IPS-NIHi7 (cell line): ENCODE data around the gene CNOT8.
"Not testable (repeated sequence)": the region's sequence is repeated elsewhere in the genome, so short reads cannot be mapped to it uniquely, and the experiment has no call there.

Experiments used
- DNase-seq: peaks from one replicate; pipeline ENCODE4 v3.0.0; 2012; ENCODE audit warnings: mixed read lengths; ENCODE audit errors: extremely low spot score

CNOT8 gene

DNA sequence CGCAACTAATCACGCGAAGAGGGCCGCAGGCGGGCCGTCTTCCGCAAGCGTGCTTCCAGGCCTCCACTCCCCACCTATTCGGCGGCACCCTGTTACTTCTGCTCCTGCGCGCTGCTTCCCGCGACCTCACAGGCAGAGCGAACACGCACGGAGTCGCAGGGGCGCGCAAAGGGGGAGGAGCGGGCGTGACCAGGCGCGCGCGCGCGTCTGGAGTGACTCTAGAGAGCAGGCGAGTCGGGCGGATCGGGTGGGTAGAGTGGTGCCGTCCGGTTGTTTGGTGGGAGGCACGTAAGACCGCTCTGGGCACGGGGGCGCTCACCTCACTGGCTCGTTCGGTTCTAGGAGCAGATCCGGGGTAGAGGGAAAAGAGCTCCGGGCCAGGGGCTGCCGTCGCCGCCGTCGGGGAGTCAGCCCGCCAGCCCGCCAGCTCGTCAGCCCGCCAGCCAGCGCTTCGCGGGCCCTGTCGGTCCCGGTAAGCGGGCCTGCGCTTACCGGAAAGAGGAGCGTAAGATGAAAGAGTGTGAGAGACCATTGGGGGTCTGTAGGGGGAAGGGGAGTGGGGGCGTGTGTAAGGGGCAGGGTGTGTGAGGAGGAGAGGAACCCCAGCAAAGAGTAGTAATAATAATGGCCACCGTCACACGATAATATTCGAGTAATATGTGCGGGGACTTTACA is at the start of gene CNOT8:
TSS of gene CNOT8 (plus strand) at position 331 of the 675 bp plus-strand sequence. CDS start 4,652 bp downstream, outside the sequence.
- peak; percentile 92 for DNase-seq

DNA sequence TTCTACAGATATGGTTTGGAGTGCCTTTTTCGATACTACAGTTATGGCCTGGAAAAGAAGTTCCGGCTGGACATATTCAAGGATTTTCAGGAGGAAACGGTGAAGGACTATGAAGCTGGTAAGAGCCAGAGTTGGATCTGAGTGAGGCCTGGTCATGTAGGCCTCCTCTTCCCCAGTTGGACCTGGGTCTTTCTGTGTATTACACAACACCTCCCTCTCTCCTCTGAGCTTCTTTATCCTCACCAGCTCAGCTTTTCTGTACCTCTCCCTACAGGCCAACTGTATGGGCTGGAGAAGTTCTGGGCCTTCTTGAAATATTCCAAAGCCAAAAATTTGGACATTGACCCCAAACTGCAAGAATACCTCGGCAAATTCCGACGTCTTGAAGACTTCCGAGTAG is 47.2 kb upstream of the CNOT8 start:
- DNase-seq = no peak

GRCh38 chr5:154811653-154812465 is 46.6 kb upstream of the CNOT8 start:
- peak; percentile 78 for DNase-seq

- DNase-seq = no peak
These were observed 45.3 kb upstream of the CNOT8 start for GRCh38 chr5:154813158-154813557.

DNA sequence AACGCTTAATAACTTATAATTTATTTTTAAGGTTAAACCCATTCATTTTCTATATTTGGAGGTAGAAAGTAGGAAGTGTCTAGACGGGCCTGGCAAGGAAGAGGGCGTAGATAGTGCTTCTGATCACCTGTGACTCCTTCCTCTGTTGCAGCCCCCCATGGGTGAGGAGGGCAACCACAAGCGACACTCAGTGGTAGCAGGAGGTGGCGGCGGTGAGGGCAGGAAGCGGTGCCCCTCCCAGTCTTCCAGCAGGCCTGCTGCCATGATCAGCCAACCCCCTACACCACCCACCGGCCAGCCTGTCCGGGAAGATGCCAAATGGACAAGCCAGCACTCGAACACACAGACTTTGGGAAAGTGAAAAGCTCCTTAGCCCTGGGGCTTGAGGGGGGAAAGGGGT is 44.7 kb upstream of the CNOT8 start:
- DNase-seq = no peak

- no peak for DNase-seq
These were observed 43.4 kb upstream of the CNOT8 start for GRCh38 chr5:154815025-154815424.

- DNase-seq = no peak
These were observed 42.7 kb upstream of the CNOT8 start for GRCh38 chr5:154815684-154816247.

DNA sequence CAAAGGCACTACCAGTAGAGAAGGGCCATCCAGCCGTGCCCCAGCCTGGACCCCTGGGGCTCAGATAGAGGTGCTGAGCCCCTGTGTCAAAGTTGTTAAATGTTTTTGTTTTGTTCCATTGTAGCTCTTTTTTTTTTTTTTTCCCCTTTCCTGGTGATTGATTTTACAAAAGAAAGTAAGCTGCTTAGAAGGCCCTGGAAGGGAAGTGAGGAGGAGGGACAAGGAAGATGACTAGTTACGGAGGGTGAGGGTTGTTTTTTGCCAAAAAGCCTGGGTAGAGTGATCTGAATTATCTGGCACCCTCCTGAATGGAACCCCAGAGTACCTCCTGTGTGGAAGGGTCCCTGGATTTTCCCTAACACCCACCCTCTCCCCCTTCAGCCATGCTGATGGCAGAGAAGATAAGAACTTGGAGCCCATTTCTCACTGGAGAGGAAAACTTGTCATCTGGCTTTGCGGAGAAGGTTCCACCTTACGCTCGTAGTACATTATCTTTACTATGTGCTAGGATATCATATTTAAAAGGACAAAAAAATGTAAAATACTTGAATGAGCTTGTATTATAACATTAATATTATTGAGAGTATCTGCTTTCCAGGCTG is 41.4 kb upstream of the CNOT8 start:
- no peak for DNase-seq

DNA sequence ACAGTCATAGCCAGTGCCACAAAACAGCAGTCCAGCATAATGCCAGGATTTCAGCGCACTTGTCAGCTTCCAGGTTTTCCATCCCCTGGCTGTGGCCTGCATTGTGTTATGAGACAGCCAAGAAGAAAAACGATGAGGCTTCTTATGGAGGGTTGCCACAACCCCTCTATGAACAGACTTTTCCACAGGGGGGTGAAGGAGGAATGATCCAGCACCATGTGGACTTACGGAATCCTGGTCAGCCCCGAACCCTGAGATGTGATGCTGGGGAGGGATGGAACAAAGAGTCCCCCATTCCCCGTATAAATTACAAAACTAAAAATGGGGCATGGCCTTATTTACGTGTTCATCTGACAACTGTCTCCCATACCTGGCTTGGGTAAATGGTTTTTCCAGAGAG is 40.6 kb upstream of the CNOT8 start:
- DNase-seq = no peak

DNA sequence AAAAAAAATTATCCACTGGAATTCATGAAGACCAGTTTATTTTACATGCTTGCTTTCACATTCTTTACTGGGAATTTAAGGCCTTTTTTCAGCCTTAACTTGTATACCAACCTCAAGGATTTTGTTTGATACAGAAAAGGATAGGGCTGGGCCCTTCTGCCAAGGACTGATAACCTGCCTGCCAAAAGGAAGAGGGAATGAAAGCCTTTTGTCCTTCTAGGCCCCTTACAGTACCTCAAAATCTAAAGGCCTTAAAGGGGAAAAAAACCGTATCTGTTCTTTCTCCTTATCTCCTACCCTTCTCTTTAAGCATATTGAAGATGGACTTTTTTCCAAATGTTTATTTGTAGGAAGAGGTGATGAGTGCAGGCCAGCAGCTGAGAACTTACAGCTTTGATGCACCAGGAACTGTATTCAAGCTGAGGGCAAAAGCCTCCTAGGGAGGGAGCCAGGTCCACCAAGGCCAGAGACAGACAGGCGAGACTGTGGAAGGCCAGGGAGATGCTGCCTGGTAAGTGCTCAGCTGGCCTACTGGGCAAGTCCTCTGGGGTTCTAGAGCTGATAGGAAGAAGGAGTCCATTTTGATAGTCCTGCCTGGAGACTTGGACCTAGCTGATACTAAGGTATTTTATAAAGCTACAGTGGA is 39.8 kb upstream of the CNOT8 start:
- DNase-seq = no peak

DNA sequence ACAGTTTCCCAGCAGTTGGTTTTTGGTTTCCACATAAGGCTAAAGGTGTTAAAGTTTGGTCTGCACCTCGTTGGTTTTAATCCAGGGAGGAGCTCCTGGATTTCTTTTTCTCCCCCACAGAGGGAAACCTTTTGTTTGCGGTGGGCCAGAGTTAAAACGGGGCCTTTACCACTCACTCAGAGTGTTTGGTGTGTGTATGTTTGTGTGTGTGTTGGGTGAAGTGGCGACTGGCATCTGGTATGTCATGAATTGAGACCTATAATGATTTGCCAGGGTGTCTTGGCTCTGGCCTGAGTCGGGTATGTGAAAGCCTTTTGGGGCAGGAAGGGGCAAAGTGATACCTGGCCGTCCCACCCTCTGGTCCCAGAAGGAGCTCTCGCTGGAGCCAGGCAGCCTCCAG is 38.9 kb upstream of the CNOT8 start:
- no peak for DNase-seq

DNA sequence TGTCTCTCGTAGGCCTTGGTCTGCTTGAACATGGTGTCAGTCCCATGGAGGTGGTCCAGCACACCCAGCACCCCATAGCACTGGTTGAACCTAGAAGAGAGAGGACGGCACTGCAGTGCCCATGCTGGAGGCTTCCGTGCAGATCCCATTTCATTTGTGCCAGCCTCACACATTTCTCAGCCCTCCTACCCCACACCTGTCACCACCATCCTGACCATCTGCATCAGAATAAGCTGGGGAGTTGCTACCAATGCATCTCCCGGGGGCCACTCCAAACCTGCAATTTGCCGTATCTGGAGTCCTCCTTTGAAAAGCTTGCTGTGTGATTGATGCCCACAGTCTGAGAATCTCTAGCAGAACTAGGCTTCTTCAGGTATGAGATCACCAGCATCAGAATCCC is 38.0 kb upstream of the CNOT8 start:
- no peak for DNase-seq

- not testable (repeated sequence) for DNase-seq
These were observed 35.5 kb upstream of the CNOT8 start for GRCh38 chr5:154822896-154823295.

GRCh38 chr5:154823605-154824004 is 34.8 kb upstream of the CNOT8 start:
- DNase-seq = no peak

- DNase-seq = no peak
These were observed 34.4 kb upstream of the CNOT8 start for GRCh38 chr5:154824070-154824469.

DNA sequence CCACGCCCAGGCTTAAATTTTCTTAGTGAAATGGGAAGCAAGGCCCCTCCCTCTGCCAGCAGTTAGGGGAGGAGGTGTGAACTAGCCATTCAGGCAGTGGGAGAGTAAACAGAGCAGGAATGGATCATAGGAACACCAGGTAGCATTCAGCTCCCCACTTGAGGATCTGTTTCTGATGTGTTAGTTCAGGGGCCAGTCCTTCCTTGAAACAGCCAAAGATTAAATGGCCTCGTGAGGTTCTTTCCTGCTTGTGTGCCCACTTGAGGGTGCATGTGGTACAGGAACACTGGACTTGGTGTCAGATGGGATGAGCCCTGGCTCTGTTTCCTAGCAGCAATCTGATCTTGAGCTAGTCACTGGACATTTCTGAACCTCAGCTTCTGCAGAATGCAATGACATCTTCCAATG is 29.2 kb upstream of the CNOT8 start:
- DNase-seq = no peak

- DNase-seq = no peak
These were observed 28.7 kb upstream of the CNOT8 start for GRCh38 chr5:154829589-154830218.

DNA sequence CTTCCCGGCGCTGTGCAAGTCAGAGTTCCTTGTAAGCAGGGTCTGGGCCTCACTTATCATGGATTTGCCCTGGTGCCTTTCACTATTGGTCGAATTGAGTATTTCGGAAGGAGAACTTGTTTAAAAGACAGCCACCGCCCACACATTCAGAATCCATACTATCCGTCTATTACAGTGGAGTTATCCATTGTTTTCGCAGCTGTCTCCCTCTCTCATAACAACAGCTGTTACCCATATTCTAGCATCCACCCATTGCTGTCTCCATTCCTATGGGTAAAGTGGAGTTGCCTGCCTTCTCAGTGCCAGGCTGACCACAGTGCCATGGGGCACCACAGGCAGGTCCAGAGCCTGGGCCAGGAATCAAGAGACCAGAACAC is 28.2 kb upstream of the CNOT8 start:
- no peak for DNase-seq

DNA sequence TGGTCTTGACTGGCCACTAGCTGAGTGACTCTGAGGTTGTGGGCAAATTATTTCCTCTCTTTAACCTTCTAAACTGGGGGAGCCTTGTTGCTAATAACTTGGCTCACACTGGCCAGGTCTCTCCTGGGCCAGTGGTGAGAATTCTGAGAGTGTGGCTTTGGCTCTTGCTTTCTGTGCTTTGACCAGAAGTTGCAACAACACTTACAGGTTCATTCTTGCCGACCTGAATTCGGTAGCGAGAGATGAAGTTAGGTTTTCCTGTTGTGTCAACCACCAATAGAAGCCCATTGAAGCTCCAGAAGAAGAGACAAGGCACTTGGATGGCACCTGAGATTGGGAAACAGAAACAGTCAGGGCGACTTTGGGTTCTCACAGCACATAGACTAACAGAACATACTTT is 27.8 kb upstream of the CNOT8 start:
- no peak for DNase-seq

DNA sequence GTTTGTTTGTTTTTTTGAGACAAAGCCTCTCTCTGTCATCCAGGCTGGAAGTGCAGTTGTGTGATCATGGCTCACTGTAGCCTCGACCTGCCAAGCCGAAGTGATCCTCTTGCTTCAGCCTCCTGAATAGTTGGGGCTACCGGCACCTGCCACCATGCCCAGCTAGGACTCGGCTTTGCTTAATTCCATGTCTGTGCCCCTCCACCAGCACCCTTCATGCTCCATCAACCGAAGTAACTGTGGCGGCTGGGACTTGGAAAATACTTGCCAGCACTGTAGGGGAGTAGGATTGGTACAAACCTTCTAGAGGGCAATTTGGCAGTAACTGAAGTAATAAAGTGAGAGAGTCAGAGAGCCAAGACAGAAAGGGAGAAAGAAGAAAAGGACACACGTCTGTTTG is 27.0 kb upstream of the CNOT8 start:
- no peak for DNase-seq

GRCh38 chr5:154832804-154833203 is 25.6 kb upstream of the CNOT8 start:
- DNase-seq = not testable (repeated sequence)

- no peak for DNase-seq
These were observed 24.4 kb upstream of the CNOT8 start for GRCh38 chr5:154834053-154834452.
